ENCODE data around the gene RBM46. TPM values are rescaled to one million over a fixed set of nuclear protein-coding genes. Genes with fewer than 3 reads are reported as not detected.

RBM46 gene
- total RNA-seq, 1 experiment from 2014 or later, result not detected

GRCh38 chr4:154781983-154782293 lies 866 bp downstream of the RBM46 start:
- H3K27ac ChIP-seq, result no peak overlapping the region
- ChIA-PET POLR2A (ENCODE audit: unreplicated experiment) (no interaction called here), CTCF (no interaction called here)
- BruUV-seq (replicated peaks), result no TSS peak
- no peaks in the 10 kb centered on the region for H3K79me2 ChIP-seq (ENCODE audit: low read depth)
- H4K20me1 ChIP-seq (ENCODE audit: insufficient read depth), result no peaks in the 10 kb centered on the region
- DNase-seq, result no peak
- no peaks in the 10 kb centered on the region for H3F3A ChIP-seq (ENCODE audit: insufficient read depth, low read depth)
- no peaks in the 10 kb centered on the region for H3K9me3 ChIP-seq (ENCODE audit: insufficient read depth, low read depth)
- H3K36me3 ChIP-seq (ENCODE audit: low read depth), result no peaks in the 10 kb centered on the region
- TF ChIP-seq CTCF (conservative IDR thresholded peaks at IDR 0.05) (no peak), EZH2 (IDR thresholded peaks at IDR 0.05; ENCODE audit: low read depth) (no peak)
- H3K4me2 ChIP-seq, result no peak overlapping the region
- no peaks in the 10 kb centered on the region for H3K4me1 ChIP-seq (replicated peaks; ENCODE audit: insufficient read depth)
- H3K27me3 ChIP-seq (ENCODE audit: insufficient read depth, low read depth), result no peaks in the 10 kb centered on the region
- intact Hi-C loops (cut with micrococcal nuclease; ENCODE audit: unreplicated experiment), result no loop called here
- H2AFZ ChIP-seq, result no peak overlapping the region
- no peak overlapping the region for H3K4me3 ChIP-seq
- no peaks in the 10 kb centered on the region for H3K9me2 ChIP-seq (ENCODE audit: insufficient read depth)

- Histone ChIP-seq H3F3A (ENCODE audit: insufficient read depth, low read depth) (no peaks in the 10 kb centered on the region), H3K4me1 (replicated peaks; ENCODE audit: insufficient read depth) (no peaks in the 10 kb centered on the region), H3K4me3 (no peak overlapping the region), H3K27me3 (ENCODE audit: insufficient read depth, low read depth) (no peaks in the 10 kb centered on the region), H3K36me3 (ENCODE audit: low read depth) (no peaks in the 10 kb centered on the region), H3K79me2 (ENCODE audit: low read depth) (no peaks in the 10 kb centered on the region), H3K27ac (no peak overlapping the region), H3K9me3 (ENCODE audit: insufficient read depth, low read depth) (no peaks in the 10 kb centered on the region), H3K9me2 (ENCODE audit: insufficient read depth) (no peaks in the 10 kb centered on the region), H4K20me1 (ENCODE audit: insufficient read depth) (no peaks in the 10 kb centered on the region), H2AFZ (no peak overlapping the region), H3K4me2 (peak overlapping the region; percentile 56)
- no TSS peak for BruUV-seq (replicated peaks)
- TF ChIP-seq EZH2 (IDR thresholded peaks at IDR 0.05; ENCODE audit: low read depth) (no peak), CTCF (conservative IDR thresholded peaks at IDR 0.05) (peak; percentile 71)
- CTCF ChIA-PET, result interaction anchor here (0.6 kb wide), 1 partner anchor 177 kb away, joined by 3 read pairs; no protein-coding TSS in a partner anchor
- DNase-seq, result no peak
- intact Hi-C loops (cut with micrococcal nuclease; ENCODE audit: unreplicated experiment), result loop anchor here (1.0 to 10.0 kb wide), 5 partner anchors 121 to 1148 kb away; partner anchors contain the start of gene CTSO
- POLR2A ChIA-PET (ENCODE audit: unreplicated experiment), result no interaction called here
Measured at GRCh38 chr4:154807042-154807630, 26.1 kb downstream of the RBM46 start.

- intact Hi-C loops (cut with micrococcal nuclease; ENCODE audit: unreplicated experiment), result no loop called here
- CTCF ChIA-PET, result no interaction called here
- Histone ChIP-seq H3K4me2 (no peak overlapping the region), H2AFZ (no peak overlapping the region), H3K27me3 (ENCODE audit: insufficient read depth, low read depth) (no peaks in the 10 kb centered on the region), H3K79me2 (ENCODE audit: low read depth) (no peaks in the 10 kb centered on the region), H3K4me1 (replicated peaks; ENCODE audit: insufficient read depth) (no peaks in the 10 kb centered on the region), H3K9me2 (ENCODE audit: insufficient read depth) (no peaks in the 10 kb centered on the region), H3F3A (ENCODE audit: insufficient read depth, low read depth) (no peaks in the 10 kb centered on the region), H3K4me3 (no peak overlapping the region), H3K36me3 (ENCODE audit: low read depth) (no peaks in the 10 kb centered on the region), H4K20me1 (ENCODE audit: insufficient read depth) (no peaks in the 10 kb centered on the region), H3K9me3 (ENCODE audit: insufficient read depth, low read depth) (no peaks in the 10 kb centered on the region), H3K27ac (no peak overlapping the region)
- TF ChIP-seq EZH2 (IDR thresholded peaks at IDR 0.05; ENCODE audit: low read depth) (no peak), CTCF (conservative IDR thresholded peaks at IDR 0.05) (no peak)
- no peak for DNase-seq
- no TSS peak for BruUV-seq (replicated peaks)
- POLR2A ChIA-PET (ENCODE audit: unreplicated experiment), result no interaction called here
Measured at GRCh38 chr4:154818230-154818629, 37.2 kb downstream of the RBM46 start.
